Breast epithelium (tissue), 3 donors: Measurements from ENCODE around the gene MMAB.

Experiments
- POLR2A ChIP-seq: fragments of 450-650 bp; IDR thresholded peaks from one replicate; pipeline ENCODE4 v1.6.1; 2016; ENCODE audit warnings: antibody characterized with exemption, mild to moderate bottlenecking, moderate library complexity
- POLR2AphosphoS5 ChIP-seq, 3 donors: sonication (generic); formaldehyde crosslinking; IDR thresholded peaks; one replicate each; pipeline ENCODE4 v1.6.1; 2017; ENCODE audit warnings: antibody characterized with exemption in 3 of 3
- TF ChIP-seq, protein P1 (sequence below), 3 donors: fragments of 450-650 bp; IDR thresholded peaks; one replicate each; pipeline ENCODE4 v1.5.1; 2016 to 2017; ENCODE audit warnings: antibody characterized with exemption in 3 of 3, mild to moderate bottlenecking in 3 of 3, moderate library complexity in 3 of 3

DNA sequence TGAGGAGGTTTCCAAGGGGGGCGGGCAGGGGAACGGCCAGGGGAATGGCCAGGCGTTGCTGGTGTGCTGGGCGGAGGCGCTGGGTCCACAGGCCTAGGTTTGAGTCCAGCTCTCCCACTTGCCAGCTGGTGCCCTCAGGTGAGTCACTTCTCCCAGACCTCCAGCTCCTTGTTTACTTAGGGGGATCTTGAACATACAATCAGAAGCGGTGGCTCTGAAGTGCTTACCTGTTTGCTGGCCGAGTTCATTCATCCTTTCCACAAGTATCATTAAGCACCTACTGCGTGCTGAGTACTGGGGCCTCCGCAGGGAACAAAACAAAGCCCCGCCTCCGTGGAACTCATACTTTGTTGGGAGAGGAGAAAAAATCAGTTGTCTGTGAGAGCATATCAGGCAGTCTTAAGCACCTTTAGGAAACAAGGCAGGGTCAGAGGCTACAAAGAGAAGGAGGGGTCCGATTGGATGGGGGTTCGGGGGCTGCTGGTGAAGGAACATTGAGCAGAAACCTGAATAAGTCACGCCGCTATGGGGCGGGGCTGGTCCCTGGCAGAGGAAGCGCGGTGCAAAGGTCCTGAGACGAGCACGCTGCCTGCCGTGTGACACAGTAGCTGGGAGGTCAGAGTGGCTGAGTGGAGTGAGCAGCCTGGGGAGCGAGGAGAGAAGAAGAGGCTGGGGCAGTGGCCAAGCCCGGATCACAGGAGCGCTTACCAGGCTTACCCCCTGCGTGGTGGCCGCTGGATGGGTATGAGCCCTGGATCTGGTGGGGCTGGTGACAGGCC lies 15.3 kb upstream of the MMAB start:
- TF ChIP-seq, protein P1, sequence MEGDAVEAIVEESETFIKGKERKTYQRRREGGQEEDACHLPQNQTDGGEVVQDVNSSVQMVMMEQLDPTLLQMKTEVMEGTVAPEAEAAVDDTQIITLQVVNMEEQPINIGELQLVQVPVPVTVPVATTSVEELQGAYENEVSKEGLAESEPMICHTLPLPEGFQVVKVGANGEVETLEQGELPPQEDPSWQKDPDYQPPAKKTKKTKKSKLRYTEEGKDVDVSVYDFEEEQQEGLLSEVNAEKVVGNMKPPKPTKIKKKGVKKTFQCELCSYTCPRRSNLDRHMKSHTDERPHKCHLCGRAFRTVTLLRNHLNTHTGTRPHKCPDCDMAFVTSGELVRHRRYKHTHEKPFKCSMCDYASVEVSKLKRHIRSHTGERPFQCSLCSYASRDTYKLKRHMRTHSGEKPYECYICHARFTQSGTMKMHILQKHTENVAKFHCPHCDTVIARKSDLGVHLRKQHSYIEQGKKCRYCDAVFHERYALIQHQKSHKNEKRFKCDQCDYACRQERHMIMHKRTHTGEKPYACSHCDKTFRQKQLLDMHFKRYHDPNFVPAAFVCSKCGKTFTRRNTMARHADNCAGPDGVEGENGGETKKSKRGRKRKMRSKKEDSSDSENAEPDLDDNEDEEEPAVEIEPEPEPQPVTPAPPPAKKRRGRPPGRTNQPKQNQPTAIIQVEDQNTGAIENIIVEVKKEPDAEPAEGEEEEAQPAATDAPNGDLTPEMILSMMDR (IDR thresholded peaks at IDR 0.05) = no peak
- TF ChIP-seq POLR2A (no peak), POLR2AphosphoS5 (IDR thresholded peaks at IDR 0.05) (no peak)
